Activated CD8-positive, alpha-beta memory T cell treated with anti-CD3 and anti-CD28 coated beads, Interleukin-2, amount 50 U/mL, for 1 hour (primary cell): ENCODE results near the gene PPIL6.
"Not testable (repeated sequence)": the region's sequence is repeated elsewhere in the genome, so short reads cannot be mapped to it uniquely, and the experiment has no call there.

Experiments
- DNase-seq: peaks from one replicate; pipeline ENCODE4 v3.0.0-alpha.2; 2020; ENCODE audit errors: extremely low read depth

PPIL6 gene

GRCh38 chr6:109466212-109466923, 25.9 kb upstream of the PPIL6 start:
- DNase-seq, result no peak

- DNase-seq, result no peak
Observed at GRCh38 chr6:109465772-109466171, 25.3 kb upstream of the PPIL6 start.

- DNase-seq, result no peak
Observed at GRCh38 chr6:109461733-109462526, 21.5 kb upstream of the PPIL6 start.

GRCh38 chr6:109461205-109461604, 20.8 kb upstream of the PPIL6 start:
- DNase-seq, result not testable (repeated sequence)

GRCh38 chr6:109460161-109460829, 19.9 kb upstream of the PPIL6 start:
- DNase-seq, result no peak

- DNase-seq, result no peak
Observed at GRCh38 chr6:109458774-109459531, 18.5 kb upstream of the PPIL6 start.

GRCh38 chr6:109457562-109457996, 17.2 kb upstream of the PPIL6 start:
- no peak for DNase-seq

- DNase-seq, result no peak
Observed at GRCh38 chr6:109456710-109457561, 16.5 kb upstream of the PPIL6 start.

GRCh38 chr6:109456111-109456583, 15.7 kb upstream of the PPIL6 start:
- DNase-seq, result no peak

GRCh38 chr6:109455437-109456110, 15.1 kb upstream of the PPIL6 start, which contains the start of gene MICAL1:
TSS of gene MICAL1 (minus strand) at chr6:109455772. CDS start at chr6:109454196, 1,576 bp downstream.
- DNase-seq, result no peak

- peak; percentile 77 for DNase-seq
Observed at GRCh38 chr6:109454496-109455436, 14.3 kb upstream of the PPIL6 start.

GRCh38 chr6:109453594-109454495, 13.4 kb upstream of the PPIL6 start:
- no peak for DNase-seq

GRCh38 chr6:109453156-109453555, 12.7 kb upstream of the PPIL6 start:
- DNase-seq, result no peak

- DNase-seq, result no peak
Observed at GRCh38 chr6:109452181-109452580, 11.8 kb upstream of the PPIL6 start.

GRCh38 chr6:109451376-109451775, 10.9 kb upstream of the PPIL6 start:
- no peak for DNase-seq

- DNase-seq, result no peak
Observed at GRCh38 chr6:109450801-109451200, 10.4 kb upstream of the PPIL6 start.

GRCh38 chr6:109449795-109450673, 9.6 kb upstream of the PPIL6 start:
- no peak for DNase-seq
